ENCODE data around the gene SYTL3. TPM values are rescaled to one million over a fixed set of nuclear protein-coding genes. Genes with fewer than 3 reads are reported as not detected.

SYTL3 gene
- total and polyA plus RNA-seq, 10 of the 15 experiments (the other 5 are each of a cell fraction or from before 2014, with no cell fraction given): 3.3 to 12.1 (median 6.9) TPM

DNA sequence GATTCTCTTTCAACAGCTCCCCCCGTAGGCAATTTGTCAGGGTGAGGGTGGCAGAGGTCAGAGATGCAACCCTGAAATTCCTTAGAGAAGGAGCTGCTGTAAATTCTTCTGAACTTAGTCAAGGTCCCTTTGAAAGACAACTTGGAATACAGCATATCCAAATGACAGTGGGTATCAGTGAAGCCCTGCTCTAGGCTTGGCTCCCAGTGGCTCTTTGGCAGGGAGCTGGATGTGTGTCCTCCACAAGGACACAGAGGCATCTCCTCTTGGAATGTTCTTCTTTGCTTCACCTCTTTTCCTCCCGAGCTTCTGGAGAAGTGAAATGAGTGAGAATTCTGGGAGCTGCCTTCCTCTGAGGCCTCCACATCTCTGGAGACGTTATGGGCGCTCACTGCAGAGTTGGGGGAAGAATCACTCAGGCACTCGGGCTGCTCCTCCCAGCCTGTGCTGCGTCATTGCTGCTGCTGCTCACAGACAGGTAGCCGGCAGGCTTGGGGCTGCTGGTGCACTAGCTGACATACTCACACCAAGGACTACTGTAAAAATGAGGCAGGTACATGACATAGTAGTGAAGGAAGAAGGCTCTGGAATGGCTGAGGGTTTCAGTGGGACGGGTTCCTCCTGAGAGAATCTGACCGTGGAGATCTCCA, 39.4 kb upstream of the SYTL3 start:
- Histone ChIP-seq H3K4me2 (ENCODE audit: control insufficient read depth, insufficient read depth) (no peak overlapping the region), H3K9me3 (replicated peaks; ENCODE audit: control insufficient read depth, insufficient read depth, low read length) (0 out of 3 replicates have a peak, but pooled peaks cover 1% of the 10 kb centered on the region), H3K9ac (ENCODE audit: control insufficient read depth, insufficient read depth, low read length) (no peak overlapping the region), H3K27ac (ENCODE audit: control insufficient read depth, insufficient read depth) (no peak overlapping the region), H2AFZ (ENCODE audit: control insufficient read depth, low read depth, low read length) (no peak overlapping the region), H3K79me2 (ENCODE audit: control insufficient read depth, insufficient read depth, low read length) (no peaks in the 10 kb centered on the region), H3K4me3 (no peak overlapping the region), H3K36me3 (ENCODE audit: control insufficient read depth in 2 of 2, insufficient read depth in 2 of 2, low read length in 1 of 2) (peaks cover 12 to 19% of the 10 kb centered on the region in 2 experiments), H4K20me1 (ENCODE audit: control insufficient read depth, insufficient read depth) (no peaks in the 10 kb centered on the region), H3K27me3 (replicated peaks in 1 of 2; ENCODE audit: control insufficient read depth in 2 of 2, insufficient read depth in 2 of 2, low read length in 1 of 2) (no peaks in the 10 kb centered on the region), H3K4me1 (ENCODE audit: control insufficient read depth, insufficient read depth, low read length) (no peaks in the 10 kb centered on the region)
- ChIA-PET SMC1A (ENCODE audit: uncharacterized antibody, unreplicated experiment) (interaction anchor here (0.9 to 2.3 kb wide), 3 partner anchors 81 to 396 kb away, joined by 3 to 6 read pairs (median 5); no protein-coding TSS in a partner anchor), RAD21 (ENCODE audit: unreplicated experiment) (no interaction called here), POLR2A (interaction anchor here (0.9 kb wide), 1 partner anchor 147 kb away, joined by 4 read pairs; no protein-coding TSS in a partner anchor), CTCF (interaction anchor here (0.8 to 2.4 kb wide), 2 partner anchors 9 to 397 kb away, joined by 3 to 10 read pairs; no protein-coding TSS in a partner anchor)
- WGBS (ENCODE audit: insufficient coverage, insufficient replicate concordance, low lambda C conversion rate, missing lambda C conversion rate): 77% methylated on average over 9 of the region's 9 CpGs
- TF ChIP-seq GABPA (IDR thresholded peaks at IDR 0.05; ENCODE audit: low read depth) (no peak), TCF7 (IDR thresholded peaks at IDR 0.05; ENCODE audit: borderline replicate concordance) (no peak), WRNIP1 (IDR thresholded peaks at IDR 0.05; ENCODE audit: borderline replicate concordance, low read depth, low read length) (no peak), KDM1A (IDR thresholded peaks at IDR 0.05; ENCODE audit: borderline replicate concordance) (no peak), SREBF1 (IDR thresholded peaks at IDR 0.05; ENCODE audit: low read length) (no peak), BMI1 (IDR thresholded peaks at IDR 0.05; ENCODE audit: borderline replicate concordance) (no peak), ZBTB11 (CRISPR knock-in tag; IDR thresholded peaks at IDR 0.05) (no peak), EZH2 (IDR thresholded peaks at IDR 0.05; ENCODE audit: borderline replicate concordance, control insufficient read depth, low read depth, low read length) (no peak), ZNF687 (IDR thresholded peaks at IDR 0.05) (no peak), TARDBP (IDR thresholded peaks at IDR 0.05; ENCODE audit: borderline replicate concordance) (no peak), SIX5 (IDR thresholded peaks at IDR 0.05; ENCODE audit: low read depth, low read length, severe bottlenecking) (no peak), ATF7 (IDR thresholded peaks at IDR 0.05; ENCODE audit: low read depth) (no peak), BHLHE40 (IDR thresholded peaks at IDR 0.05; ENCODE audit: borderline replicate concordance in 1 of 2, low read depth in 2 of 2, low read length in 1 of 2) (no peak), CHD2 (IDR thresholded peaks at IDR 0.05; ENCODE audit: borderline replicate concordance, low read depth, low read length) (no peak)
- TF ChIP-seq, protein P1, sequence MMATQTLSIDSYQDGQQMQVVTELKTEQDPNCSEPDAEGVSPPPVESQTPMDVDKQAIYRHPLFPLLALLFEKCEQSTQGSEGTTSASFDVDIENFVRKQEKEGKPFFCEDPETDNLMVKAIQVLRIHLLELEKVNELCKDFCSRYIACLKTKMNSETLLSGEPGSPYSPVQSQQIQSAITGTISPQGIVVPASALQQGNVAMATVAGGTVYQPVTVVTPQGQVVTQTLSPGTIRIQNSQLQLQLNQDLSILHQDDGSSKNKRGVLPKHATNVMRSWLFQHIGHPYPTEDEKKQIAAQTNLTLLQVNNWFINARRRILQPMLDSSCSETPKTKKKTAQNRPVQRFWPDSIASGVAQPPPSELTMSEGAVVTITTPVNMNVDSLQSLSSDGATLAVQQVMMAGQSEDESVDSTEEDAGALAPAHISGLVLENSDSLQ (IDR thresholded peaks at IDR 0.05): no peak
- intact Hi-C loops (cut with micrococcal nuclease; ENCODE audit: unreplicated experiment): no loop called here
- no peak for FAIRE-seq
- no peak for DNase-seq (ENCODE audit: low read depth, low spot score)
- in situ Hi-C loops (cut with MboI): no loop called here
- ATAC-seq: no peak
- no TSS peak for BruUV-seq (replicated peaks)

All from GM12878 (cell line).